ENCODE measurements around the gene UBA52. TPM values are rescaled to one million over a fixed set of nuclear protein-coding genes. Genes with fewer than 3 reads are reported as not detected.

Gene UBA52
- total and polyA plus RNA-seq, 10 of the 15 experiments (the other 5 are each of a cell fraction or from before 2014, with no cell fraction given), result 1,131 to 2,392 (median 1,645) TPM

DNA sequence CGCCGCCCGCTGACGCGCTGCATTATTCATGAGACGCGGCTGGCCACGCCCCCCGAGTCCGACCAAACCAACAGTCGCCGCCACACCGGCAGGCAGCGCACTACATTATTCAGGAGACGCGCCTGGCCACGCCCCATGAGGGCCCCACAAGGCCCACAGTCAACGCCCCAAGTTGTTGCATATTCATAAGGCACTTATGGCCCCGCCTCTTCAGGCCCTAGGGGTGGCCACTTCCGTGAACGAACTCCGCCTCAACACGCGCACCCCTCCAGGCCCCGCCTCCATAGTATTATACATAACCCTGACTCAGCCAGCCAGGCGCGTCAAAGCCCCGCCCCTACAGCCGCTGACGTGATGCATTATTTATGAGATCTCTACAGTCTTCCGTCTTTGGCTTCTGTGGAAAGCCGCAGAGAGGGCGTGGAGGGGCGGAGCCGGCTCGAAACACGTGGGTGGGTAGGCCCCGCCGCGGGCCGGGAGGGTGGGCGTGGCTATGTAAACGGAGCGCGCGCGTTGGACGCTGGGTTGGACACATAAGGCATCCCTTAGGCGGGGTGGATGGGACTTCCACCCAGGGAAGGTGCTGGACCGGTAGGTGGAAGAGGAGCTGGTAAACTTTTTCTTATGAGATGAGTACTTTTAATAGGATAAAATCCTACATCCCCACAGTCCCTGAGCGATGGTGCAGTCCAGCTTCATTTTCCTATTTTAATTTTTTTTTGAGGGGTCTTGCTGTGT is 49.4 kb upstream of the UBA52 start (continued):
- TF ChIP-seq ZNF622 (IDR thresholded peaks at IDR 0.05) (no peak), KLF5 (IDR thresholded peaks at IDR 0.05; ENCODE audit: partially characterized antibody) (peak; percentile 88), SMC3 (IDR thresholded peaks at IDR 0.05; ENCODE audit: borderline replicate concordance, low read length) (no peak), SPI1 (IDR thresholded peaks at IDR 0.05; ENCODE audit: borderline replicate concordance, insufficient read depth, low read depth, low read length) (no peak), SMARCA5 (IDR thresholded peaks at IDR 0.05) (no peak), BMI1 (IDR thresholded peaks at IDR 0.05; ENCODE audit: borderline replicate concordance) (no peak), CBX3 (IDR thresholded peaks at IDR 0.05; ENCODE audit: borderline replicate concordance, low read depth) (no peak), SIN3A (IDR thresholded peaks at IDR 0.05; ENCODE audit: low read depth, low read length) (0 out of 2 replicates have a peak, but pooled peaks have one; percentile 43), NFYA (IDR thresholded peaks at IDR 0.05; ENCODE audit: borderline replicate concordance, low read depth, low read length) (no peak), NR2C2 (IDR thresholded peaks at IDR 0.05; ENCODE audit: borderline replicate concordance, control insufficient read depth, insufficient read length, low read depth) (no peak), RB1 (IDR thresholded peaks at IDR 0.05; ENCODE audit: borderline replicate concordance) (peak; percentile 84; the same call in 1 of the 2 replicates), SUZ12 (IDR thresholded peaks at IDR 0.05; ENCODE audit: unreplicated experiment) (no peak), KAT2A (conservative IDR thresholded peaks at IDR 0.05; ENCODE audit: control insufficient read depth, low read depth, low read length) (no peak), TARDBP (IDR thresholded peaks at IDR 0.05; ENCODE audit: borderline replicate concordance) (no peak), MEF2B (IDR thresholded peaks at IDR 0.05; ENCODE audit: partially characterized antibody, poor library complexity, severe bottlenecking) (peak; percentile 44)
- TF ChIP-seq, protein P1, sequence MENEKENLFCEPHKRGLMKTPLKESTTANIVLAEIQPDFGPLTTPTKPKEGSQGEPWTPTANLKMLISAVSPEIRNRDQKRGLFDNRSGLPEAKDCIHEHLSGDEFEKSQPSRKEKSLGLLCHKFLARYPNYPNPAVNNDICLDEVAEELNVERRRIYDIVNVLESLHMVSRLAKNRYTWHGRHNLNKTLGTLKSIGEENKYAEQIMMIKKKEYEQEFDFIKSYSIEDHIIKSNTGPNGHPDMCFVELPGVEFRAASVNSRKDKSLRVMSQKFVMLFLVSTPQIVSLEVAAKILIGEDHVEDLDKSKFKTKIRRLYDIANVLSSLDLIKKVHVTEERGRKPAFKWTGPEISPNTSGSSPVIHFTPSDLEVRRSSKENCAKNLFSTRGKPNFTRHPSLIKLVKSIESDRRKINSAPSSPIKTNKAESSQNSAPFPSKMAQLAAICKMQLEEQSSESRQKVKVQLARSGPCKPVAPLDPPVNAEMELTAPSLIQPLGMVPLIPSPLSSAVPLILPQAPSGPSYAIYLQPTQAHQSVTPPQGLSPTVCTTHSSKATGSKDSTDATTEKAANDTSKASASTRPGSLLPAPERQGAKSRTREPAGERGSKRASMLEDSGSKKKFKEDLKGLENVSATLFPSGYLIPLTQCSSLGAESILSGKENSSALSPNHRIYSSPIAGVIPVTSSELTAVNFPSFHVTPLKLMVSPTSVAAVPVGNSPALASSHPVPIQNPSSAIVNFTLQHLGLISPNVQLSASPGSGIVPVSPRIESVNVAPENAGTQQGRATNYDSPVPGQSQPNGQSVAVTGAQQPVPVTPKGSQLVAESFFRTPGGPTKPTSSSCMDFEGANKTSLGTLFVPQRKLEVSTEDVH (IDR thresholded peaks at IDR 0.05; ENCODE audit: low read depth, partially characterized antibody), result no peak
- TF ChIP-seq, protein P2, sequence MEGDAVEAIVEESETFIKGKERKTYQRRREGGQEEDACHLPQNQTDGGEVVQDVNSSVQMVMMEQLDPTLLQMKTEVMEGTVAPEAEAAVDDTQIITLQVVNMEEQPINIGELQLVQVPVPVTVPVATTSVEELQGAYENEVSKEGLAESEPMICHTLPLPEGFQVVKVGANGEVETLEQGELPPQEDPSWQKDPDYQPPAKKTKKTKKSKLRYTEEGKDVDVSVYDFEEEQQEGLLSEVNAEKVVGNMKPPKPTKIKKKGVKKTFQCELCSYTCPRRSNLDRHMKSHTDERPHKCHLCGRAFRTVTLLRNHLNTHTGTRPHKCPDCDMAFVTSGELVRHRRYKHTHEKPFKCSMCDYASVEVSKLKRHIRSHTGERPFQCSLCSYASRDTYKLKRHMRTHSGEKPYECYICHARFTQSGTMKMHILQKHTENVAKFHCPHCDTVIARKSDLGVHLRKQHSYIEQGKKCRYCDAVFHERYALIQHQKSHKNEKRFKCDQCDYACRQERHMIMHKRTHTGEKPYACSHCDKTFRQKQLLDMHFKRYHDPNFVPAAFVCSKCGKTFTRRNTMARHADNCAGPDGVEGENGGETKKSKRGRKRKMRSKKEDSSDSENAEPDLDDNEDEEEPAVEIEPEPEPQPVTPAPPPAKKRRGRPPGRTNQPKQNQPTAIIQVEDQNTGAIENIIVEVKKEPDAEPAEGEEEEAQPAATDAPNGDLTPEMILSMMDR (IDR thresholded peaks at IDR 0.05 in 2 of 3, conservative IDR thresholded peaks at IDR 0.05 in 1 of 3; ENCODE audit: control insufficient read depth in 2 of 3, extremely low read depth in 1 of 3, insufficient read depth in 1 of 3, low read depth in 3 of 3, low read length in 3 of 3), result 0 out of 6 replicates have a peak, but pooled peaks of 1 of the 3 experiments have one; percentile 2
- TF ChIP-seq, protein P3, sequence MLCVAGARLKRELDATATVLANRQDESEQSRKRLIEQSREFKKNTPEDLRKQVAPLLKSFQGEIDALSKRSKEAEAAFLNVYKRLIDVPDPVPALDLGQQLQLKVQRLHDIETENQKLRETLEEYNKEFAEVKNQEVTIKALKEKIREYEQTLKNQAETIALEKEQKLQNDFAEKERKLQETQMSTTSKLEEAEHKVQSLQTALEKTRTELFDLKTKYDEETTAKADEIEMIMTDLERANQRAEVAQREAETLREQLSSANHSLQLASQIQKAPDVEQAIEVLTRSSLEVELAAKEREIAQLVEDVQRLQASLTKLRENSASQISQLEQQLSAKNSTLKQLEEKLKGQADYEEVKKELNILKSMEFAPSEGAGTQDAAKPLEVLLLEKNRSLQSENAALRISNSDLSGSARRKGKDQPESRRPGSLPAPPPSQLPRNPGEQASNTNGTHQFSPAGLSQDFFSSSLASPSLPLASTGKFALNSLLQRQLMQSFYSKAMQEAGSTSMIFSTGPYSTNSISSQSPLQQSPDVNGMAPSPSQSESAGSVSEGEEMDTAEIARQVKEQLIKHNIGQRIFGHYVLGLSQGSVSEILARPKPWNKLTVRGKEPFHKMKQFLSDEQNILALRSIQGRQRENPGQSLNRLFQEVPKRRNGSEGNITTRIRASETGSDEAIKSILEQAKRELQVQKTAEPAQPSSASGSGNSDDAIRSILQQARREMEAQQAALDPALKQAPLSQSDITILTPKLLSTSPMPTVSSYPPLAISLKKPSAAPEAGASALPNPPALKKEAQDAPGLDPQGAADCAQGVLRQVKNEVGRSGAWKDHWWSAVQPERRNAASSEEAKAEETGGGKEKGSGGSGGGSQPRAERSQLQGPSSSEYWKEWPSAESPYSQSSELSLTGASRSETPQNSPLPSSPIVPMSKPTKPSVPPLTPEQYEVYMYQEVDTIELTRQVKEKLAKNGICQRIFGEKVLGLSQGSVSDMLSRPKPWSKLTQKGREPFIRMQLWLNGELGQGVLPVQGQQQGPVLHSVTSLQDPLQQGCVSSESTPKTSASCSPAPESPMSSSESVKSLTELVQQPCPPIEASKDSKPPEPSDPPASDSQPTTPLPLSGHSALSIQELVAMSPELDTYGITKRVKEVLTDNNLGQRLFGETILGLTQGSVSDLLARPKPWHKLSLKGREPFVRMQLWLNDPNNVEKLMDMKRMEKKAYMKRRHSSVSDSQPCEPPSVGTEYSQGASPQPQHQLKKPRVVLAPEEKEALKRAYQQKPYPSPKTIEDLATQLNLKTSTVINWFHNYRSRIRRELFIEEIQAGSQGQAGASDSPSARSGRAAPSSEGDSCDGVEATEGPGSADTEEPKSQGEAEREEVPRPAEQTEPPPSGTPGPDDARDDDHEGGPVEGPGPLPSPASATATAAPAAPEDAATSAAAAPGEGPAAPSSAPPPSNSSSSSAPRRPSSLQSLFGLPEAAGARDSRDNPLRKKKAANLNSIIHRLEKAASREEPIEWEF (IDR thresholded peaks at IDR 0.05; ENCODE audit: insufficient replicate concordance, low read depth, low read length), result no peak
